ENCODE results near the gene LRRC18. TPM values are rescaled to one million over a fixed set of nuclear protein-coding genes. Genes with fewer than 3 reads are reported as not detected.
A peak's percentile ranks its signal among the peaks of the same experiment; 100 is the strongest.

Gene LRRC18
- total and polyA plus RNA-seq, 9 of the 15 experiments (the other 6 are each of a cell fraction or from before 2014, with no cell fraction given): not detected

DNA sequence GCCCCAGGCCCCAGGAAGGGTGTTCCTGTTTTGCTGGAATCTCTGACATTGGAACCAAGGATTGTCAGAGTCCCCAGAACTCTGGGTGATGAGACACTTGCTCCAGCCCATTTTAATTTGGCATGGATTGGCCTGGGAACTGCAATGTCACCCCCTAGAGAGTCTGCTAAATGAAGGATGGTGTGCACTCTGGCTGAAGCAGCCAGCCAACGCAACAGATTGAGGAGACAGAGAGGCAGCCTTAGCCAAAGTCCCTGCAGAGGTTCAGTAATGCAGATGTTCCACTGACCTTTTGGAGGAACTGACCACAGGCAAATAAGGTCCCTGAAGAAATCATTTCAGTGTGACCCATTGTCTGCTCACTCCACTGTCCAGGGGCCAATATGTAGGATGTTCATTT lies 13.4 kb downstream of the LRRC18 start (continued):
- TF ChIP-seq NCOA6 (IDR thresholded peaks at IDR 0.05) (no peak), WHSC1 (IDR thresholded peaks at IDR 0.05; ENCODE audit: low read length) (no peak)

DNA sequence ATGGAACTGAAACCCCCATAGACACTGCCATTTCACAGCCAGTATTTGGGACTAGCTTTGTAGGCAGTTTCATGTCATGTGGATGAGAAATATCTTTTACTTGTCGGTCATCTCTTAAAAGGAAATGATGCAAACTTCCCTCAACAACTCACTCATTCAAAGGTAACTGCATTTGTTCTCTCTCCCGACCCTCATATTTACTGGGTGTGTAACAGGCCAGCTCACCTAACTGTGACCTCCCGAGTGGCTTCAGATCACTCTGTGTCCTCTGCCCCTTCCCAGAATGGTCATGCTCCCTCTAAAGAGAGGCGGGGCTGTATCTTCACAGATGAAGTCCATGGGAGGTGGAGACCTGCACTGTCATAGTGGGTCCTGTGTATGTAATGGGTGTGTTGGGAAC lies 14.7 kb downstream of the LRRC18 start:
- H3K9ac ChIP-seq (ENCODE audit: insufficient read depth in 1 of 2, low read depth in 2 of 2, low read length in 2 of 2): no peak overlapping the region
- no peaks in the 10 kb centered on the region for H3K36me3 ChIP-seq (ENCODE audit: control insufficient read depth, insufficient read depth, low read length)
- H3K4me3 ChIP-seq: no peak overlapping the region
- H3K79me2 ChIP-seq (ENCODE audit: control insufficient read depth, insufficient read depth, low read length): no peaks in the 10 kb centered on the region
- FAIRE-seq (no peak), ATAC-seq (peak; percentile 79), DNase-seq (ENCODE audit: extremely low read depth in 1 of 4, low spot score in 3 of 4) (no peak)
- peaks cover 6 to 28% of the 10 kb centered on the region in 2 experiments; a peak in 4 of 5 replicates for H3K27me3 ChIP-seq (ENCODE audit: control insufficient read depth in 2 of 2, insufficient read depth in 2 of 2, low read length in 2 of 2)
- in situ Hi-C loops (cut with MboI) (no loop called here), intact Hi-C loops (cut with micrococcal nuclease) (loop anchor here (10.0 kb wide), 1 partner anchor 260 kb away; no protein-coding TSS in a partner anchor)
- H3K9me1 ChIP-seq (ENCODE audit: control insufficient read depth, insufficient read depth, low read length): no peaks in the 10 kb centered on the region
- BruUV-seq (replicated peaks): no TSS peak
- ChIA-PET POLR2A (interaction anchor here (0.6 to 0.8 kb wide), 3 partner anchors 19 to 1323 kb away, joined by 3 read pairs; no protein-coding TSS in a partner anchor), CTCF (ENCODE audit: low intra/inter-chr PET ratio) (no interaction called here)
- H2AFZ ChIP-seq (ENCODE audit: low read depth, low read length): no peak overlapping the region
- H3K9me3 ChIP-seq (replicated peaks; ENCODE audit: control insufficient read depth, insufficient read depth, low read depth, low read length): no peaks in the 10 kb centered on the region
- no peaks in the 10 kb centered on the region for H4K20me1 ChIP-seq (replicated peaks; ENCODE audit: control insufficient read depth, insufficient read depth, low read length)
- WGBS (ENCODE audit: insufficient coverage, low coverage, missing lambda C conversion rate): 0% methylated on average over 4 of the region's 4 CpGs
- H3K4me1 ChIP-seq (replicated peaks in 1 of 2; ENCODE audit: control insufficient read depth in 2 of 2, insufficient read depth in 2 of 2, low read length in 2 of 2): no peaks in the 10 kb centered on the region
- H3K27ac ChIP-seq (ENCODE audit: extremely low read depth, low read depth, low read length): no peak overlapping the region
- H3K4me2 ChIP-seq (ENCODE audit: insufficient read depth, low read length): no peak overlapping the region
- TF ChIP-seq ZNF561 (CRISPR knock-in tag; conservative IDR thresholded peaks at IDR 0.05) (no peak), SIN3A (IDR thresholded peaks at IDR 0.05; ENCODE audit: borderline replicate concordance in 2 of 2, control insufficient read depth in 1 of 2, low read depth in 2 of 2, low read length in 2 of 2) (no peak), CBX5 (IDR thresholded peaks at IDR 0.05; ENCODE audit: borderline replicate concordance, low read depth) (no peak), TOE1 (IDR thresholded peaks at IDR 0.05; ENCODE audit: borderline replicate concordance) (no peak), TOE1 (CRISPR knock-in tag; IDR thresholded peaks at IDR 0.05; ENCODE audit: borderline replicate concordance, low read depth) (no peak), NFATC3 (IDR thresholded peaks at IDR 0.05) (no peak), ZC3H4 (CRISPR knock-in tag; IDR thresholded peaks at IDR 0.05; ENCODE audit: borderline replicate concordance) (no peak), ZNF175 (CRISPR knock-in tag; IDR thresholded peaks at IDR 0.05; ENCODE audit: low read depth) (peak; percentile 77; the same call in 1 of the 2 replicates), CEBPG (CRISPR knock-in tag; IDR thresholded peaks at IDR 0.05) (no peak), CEBPG (tag; conservative IDR thresholded peaks at IDR 0.05 in 1 of 2, IDR thresholded peaks at IDR 0.05 in 1 of 2) (peak in 1 of 2 experiments; percentile 82; a peak in 2 of 4 replicates), NR3C1 (CRISPR knock-in tag; IDR thresholded peaks at IDR 0.05) (no peak), RBM14 (IDR thresholded peaks at IDR 0.05; ENCODE audit: borderline replicate concordance, insufficient read depth, low read depth, low read length) (no peak), SP2 (IDR thresholded peaks at IDR 0.05; ENCODE audit: extremely low read depth, low read depth, low read length, poor library complexity, severe bottlenecking) (no peak), ZNF696 (CRISPR knock-in tag; conservative IDR thresholded peaks at IDR 0.05) (no peak), POU5F1 (IDR thresholded peaks at IDR 0.05; ENCODE audit: borderline replicate concordance, low read depth, low read length, partially characterized antibody) (no peak), SIX5 (IDR thresholded peaks at IDR 0.05; ENCODE audit: borderline replicate concordance in 1 of 2, insufficient read depth in 1 of 2, low read depth in 1 of 2, low read length in 2 of 2) (no peak)
- TF ChIP-seq, protein P1, sequence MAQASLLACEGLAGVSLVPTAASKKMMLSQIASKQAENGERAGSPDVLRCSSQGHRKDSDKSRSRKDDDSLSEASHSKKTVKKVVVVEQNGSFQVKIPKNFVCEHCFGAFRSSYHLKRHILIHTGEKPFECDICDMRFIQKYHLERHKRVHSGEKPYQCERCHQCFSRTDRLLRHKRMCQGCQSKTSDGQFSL (CRISPR knock-in tag; IDR thresholded peaks at IDR 0.05): no peak
- TF ChIP-seq, protein P1 (tag; IDR thresholded peaks at IDR 0.05): no peak

Data from K562 (cell line).